Hematopoietic multipotent progenitor cell treated with erythropoietin and hydrocortisone succinate and interleukin-3 and kit ligand, for 6 days (in vitro differentiated cells): ENCODE data around the gene KRTAP4-11.
"Not testable (repeated sequence)": the region's sequence is repeated elsewhere in the genome, so short reads cannot be mapped to it uniquely, and the experiment has no call there.

Experiments used
- DNase-seq: peaks from one replicate; pipeline ENCODE4 v3.0.0-alpha.2; 2015

The KRTAP4-11 gene

GRCh38 chr17:41117846-41118386 is at the start of gene KRTAP4-11:
Gene KRTAP4-11 (minus strand): TSS chr17:41118373. CDS start chr17:41118315, 58 bp downstream.
- not testable (repeated sequence) for DNase-seq

GRCh38 chr17:41167561-41167960 is 49.4 kb upstream of the KRTAP4-11 start:
- no peak for DNase-seq

GRCh38 chr17:41163828-41164227 is 45.7 kb upstream of the KRTAP4-11 start:
- DNase-seq: no peak

- no peak for DNase-seq
These were observed 42.5 kb upstream of the KRTAP4-11 start, which contains the start of gene KRTAP4-4 for GRCh38 chr17:41160648-41161047. Gene KRTAP4-4 (minus strand): TSS chr17:41160748. CDS start chr17:41160691, 57 bp downstream.

GRCh38 chr17:41160190-41160589 is 42.0 kb upstream of the KRTAP4-11 start:
- DNase-seq: not testable (repeated sequence)

- DNase-seq: peak; percentile 45
These were observed 35.7 kb upstream of the KRTAP4-11 start for GRCh38 chr17:41153856-41154255.

GRCh38 chr17:41151525-41151924 is 33.4 kb upstream of the KRTAP4-11 start:
- DNase-seq: no peak

GRCh38 chr17:41150026-41150425 is 31.9 kb upstream of the KRTAP4-11 start:
- no peak for DNase-seq

- DNase-seq: no peak
These were observed 31.4 kb upstream of the KRTAP4-11 start, which contains the start of gene KRTAP4-5 for GRCh38 chr17:41149652-41149985. Gene KRTAP4-5 (minus strand): TSS chr17:41149825. CDS start chr17:41149767, 58 bp downstream.

- not testable (repeated sequence) for DNase-seq
These were observed 30.9 kb upstream of the KRTAP4-11 start for GRCh38 chr17:41148971-41149651.

- no peak for DNase-seq
These were observed 29.5 kb upstream of the KRTAP4-11 start for GRCh38 chr17:41147531-41148204.

- DNase-seq: no peak
These were observed 27.1 kb upstream of the KRTAP4-11 start for GRCh38 chr17:41145261-41145660.

- DNase-seq: no peak
These were observed 26.7 kb upstream of the KRTAP4-11 start for GRCh38 chr17:41144846-41145245.

- DNase-seq: no peak
These were observed 23.2 kb upstream of the KRTAP4-11 start for GRCh38 chr17:41141361-41141760.

- no peak for DNase-seq
These were observed 22.4 kb upstream of the KRTAP4-11 start, which contains the start of gene KRTAP4-6 for GRCh38 chr17:41140360-41141131. Gene KRTAP4-6 (minus strand): TSS chr17:41140544. CDS start chr17:41140487, 57 bp downstream.

- DNase-seq: not testable (repeated sequence)
These were observed 21.7 kb upstream of the KRTAP4-11 start for GRCh38 chr17:41139865-41140264.

- DNase-seq: no peak
These were observed 15.9 kb upstream of the KRTAP4-11 start for GRCh38 chr17:41133880-41134735.

GRCh38 chr17:41131979-41132378 is 13.8 kb upstream of the KRTAP4-11 start:
- no peak for DNase-seq

GRCh38 chr17:41127371-41127770 is 9.2 kb upstream of the KRTAP4-11 start:
- DNase-seq: no peak

GRCh38 chr17:41126412-41126811 is 8.2 kb upstream of the KRTAP4-11 start:
- no peak for DNase-seq

- no peak for DNase-seq
These were observed 6.9 kb upstream of the KRTAP4-11 start for GRCh38 chr17:41125064-41125463.

GRCh38 chr17:41123991-41124371 is 5.8 kb upstream of the KRTAP4-11 start, which contains the start of gene KRTAP4-12:
Gene KRTAP4-12 (minus strand): TSS chr17:41124182. CDS start chr17:41124122, 60 bp downstream.
- not testable (repeated sequence) for DNase-seq
